Stimulated activated CD4-positive, alpha-beta T cell treated with anti-CD3 and anti-CD28 coated beads, Interleukin-2, amount 100 ng/mL, for 24 hours (primary cell): ENCODE results near the gene CXCL1.

Experiments
- DNase-seq, 2 donors: peaks; one replicate each; pipeline ENCODE4 v3.0.0-alpha.2; 2020

The CXCL1 gene

GRCh38 chr4:73852771-73853170, 16.4 kb upstream of the CXCL1 start:
- no peak for DNase-seq

GRCh38 chr4:73853246-73853704, 15.9 kb upstream of the CXCL1 start, which contains the start of gene PF4V1:
TSS of gene PF4V1 (plus strand) at chr4:73853296. CDS start at chr4:73853363, 67 bp downstream.
- DNase-seq = no peak

- no peak for DNase-seq
Measured at GRCh38 chr4:73853718-73854473, 15.3 kb upstream of the CXCL1 start.

- DNase-seq = no peak
Measured at GRCh38 chr4:73855406-73855805, 13.8 kb upstream of the CXCL1 start.

GRCh38 chr4:73856518-73856917, 12.7 kb upstream of the CXCL1 start:
- DNase-seq = no peak

DNA sequence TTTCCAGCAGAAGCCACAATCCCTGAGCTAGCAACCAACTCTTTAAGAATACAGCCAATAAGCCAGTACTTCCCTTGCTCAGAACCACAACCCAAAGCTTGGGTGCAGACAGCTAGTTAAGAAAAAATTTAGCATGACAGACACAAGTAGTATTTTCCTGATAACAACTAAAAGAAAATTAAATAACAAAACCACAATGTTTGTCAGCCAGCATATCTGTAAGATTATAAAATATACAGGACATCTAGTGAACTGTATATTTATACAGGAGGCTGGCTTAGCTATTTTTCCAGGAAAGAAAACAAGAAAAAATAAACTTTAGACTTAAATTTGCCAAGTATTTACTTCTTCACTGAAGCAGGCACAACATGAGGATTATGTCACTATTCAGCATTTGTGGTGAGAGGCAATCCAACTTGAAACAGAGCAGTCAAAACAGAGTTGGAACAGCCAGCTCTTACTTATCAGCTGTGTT, 9.5 kb upstream of the CXCL1 start:
- DNase-seq = no peak

DNA sequence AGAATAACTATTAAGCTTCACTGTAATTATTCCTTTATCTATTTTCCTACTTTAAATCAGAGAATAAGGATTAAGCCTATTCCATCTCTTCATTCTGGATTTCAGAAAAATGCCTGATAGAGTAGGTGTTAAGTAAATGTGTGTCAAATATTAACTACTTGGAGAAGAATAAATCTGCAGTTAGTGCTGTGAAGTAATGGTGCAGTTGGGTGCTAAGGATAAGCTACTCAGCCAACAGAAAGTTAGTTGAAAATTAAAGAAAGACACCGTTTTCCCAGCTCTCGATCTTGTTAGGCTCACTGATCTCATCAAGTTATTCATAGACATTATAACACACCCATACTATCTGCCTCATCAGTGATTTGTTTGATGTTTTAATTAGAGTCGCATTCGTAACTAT, 9.0 kb upstream of the CXCL1 start:
- no peak for DNase-seq

GRCh38 chr4:73860917-73861316, 8.3 kb upstream of the CXCL1 start:
- DNase-seq = no peak

DNA sequence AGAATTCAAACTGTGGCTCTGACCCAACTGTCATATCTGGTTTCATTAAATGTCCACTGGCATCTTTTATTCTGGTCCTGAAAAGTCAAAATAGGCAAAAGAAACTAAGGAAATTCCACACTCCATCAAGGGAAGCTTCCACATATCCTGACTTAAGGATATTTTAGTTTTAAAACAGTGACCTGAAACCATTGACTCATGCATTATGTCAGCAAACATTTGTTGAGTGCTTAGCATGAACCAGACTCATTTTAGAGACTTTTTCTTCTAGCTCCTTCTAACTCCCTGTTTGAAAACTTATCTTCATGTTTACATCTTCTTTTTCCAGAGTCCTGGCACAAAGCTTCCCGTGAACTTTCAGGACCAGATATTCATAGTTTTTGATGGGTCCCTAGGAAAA, 6.9 kb upstream of the CXCL1 start:
- no peak for DNase-seq

- no peak for DNase-seq
Measured at GRCh38 chr4:73864365-73864764, 4.8 kb upstream of the CXCL1 start.

- DNase-seq = no peak
Measured at GRCh38 chr4:73864961-73865360, 4.2 kb upstream of the CXCL1 start.

GRCh38 chr4:73865431-73866096, 3.6 kb upstream of the CXCL1 start:
- no peak for DNase-seq

GRCh38 chr4:73866246-73866645, 2.9 kb upstream of the CXCL1 start:
- no peak for DNase-seq

DNA sequence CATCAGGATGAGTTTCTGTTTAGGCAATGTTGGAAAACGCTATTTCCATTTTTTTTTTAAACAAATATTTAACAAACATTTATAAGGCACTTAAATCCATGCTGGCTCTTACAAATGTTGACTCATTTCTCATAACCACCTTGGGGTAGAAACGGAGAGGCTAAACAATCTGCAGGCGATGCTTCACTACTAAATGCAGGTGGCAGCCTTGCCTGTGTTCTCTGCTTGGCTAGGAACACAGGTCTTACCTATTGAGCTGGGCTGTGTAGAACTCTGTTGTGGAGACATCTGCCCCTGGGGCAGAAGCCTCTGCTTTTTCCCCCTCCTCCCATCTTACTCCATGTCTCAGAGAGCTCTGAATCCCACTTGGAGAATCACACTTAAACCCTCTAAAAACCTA, 1.4 kb upstream of the CXCL1 start:
- DNase-seq = no peak

DNA sequence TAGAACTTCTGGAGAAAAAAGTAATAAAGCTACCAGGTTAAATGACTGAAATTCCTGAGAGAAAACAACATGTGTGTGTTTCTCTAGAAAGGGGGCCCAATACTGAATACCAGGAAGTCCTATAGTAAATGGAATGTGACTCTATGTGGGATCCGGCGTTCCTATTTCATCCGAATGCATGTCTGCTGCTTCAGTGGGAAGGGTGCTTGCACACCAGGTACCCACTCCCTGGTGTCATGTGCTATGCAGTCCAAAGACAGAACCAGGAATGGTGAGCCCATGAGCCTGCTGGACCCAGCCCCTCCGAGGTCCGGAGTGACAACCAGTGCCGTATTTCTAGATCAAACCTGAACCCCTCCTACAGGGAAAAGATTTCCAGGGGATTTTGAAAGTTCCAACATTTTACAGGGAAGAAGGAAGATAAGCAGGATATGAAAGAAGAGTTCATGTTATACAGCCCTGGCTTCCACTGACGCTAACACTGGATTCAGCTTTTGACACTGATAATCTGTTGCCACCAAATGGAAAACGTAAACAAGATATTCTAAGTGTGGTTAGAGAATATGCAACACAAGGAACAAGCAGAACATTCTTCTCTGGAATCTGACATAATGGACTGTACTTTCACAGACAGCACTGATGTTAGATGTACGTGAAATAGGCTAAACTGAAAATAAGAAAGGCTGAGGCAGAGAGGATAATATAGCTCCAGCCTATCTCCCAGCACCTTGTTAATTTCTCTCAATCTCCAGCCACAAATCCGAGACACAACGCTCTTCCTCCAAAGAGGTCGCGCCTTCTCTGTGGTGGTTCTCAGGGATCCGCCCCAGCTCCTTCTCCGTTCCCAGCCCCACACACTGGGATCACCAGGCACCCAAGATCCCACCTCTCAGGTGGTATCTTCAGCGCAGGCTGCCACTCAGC, 725 bp upstream of the CXCL1 start:
- no peak for DNase-seq

DNA sequence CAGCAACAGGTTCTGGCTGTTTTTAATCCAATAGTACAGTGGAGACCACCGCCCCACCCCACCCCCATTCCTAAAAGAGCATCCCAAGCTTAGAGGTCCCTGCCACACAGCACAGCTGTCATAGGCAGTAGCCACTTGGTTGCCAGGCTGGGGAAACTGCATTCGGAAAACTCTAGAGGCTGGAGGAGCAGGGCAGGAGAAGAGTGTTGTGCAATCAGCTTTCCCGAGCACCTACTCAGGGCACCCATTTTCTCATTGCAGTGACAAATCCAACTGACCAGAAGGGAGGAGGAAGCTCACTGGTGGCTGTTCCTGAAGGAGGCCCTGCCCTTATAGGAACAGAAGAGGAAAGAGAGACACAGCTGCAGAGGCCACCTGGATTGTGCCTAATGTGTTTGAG, 1.1 kb downstream of the CXCL1 start:
- DNase-seq = no peak

DNA sequence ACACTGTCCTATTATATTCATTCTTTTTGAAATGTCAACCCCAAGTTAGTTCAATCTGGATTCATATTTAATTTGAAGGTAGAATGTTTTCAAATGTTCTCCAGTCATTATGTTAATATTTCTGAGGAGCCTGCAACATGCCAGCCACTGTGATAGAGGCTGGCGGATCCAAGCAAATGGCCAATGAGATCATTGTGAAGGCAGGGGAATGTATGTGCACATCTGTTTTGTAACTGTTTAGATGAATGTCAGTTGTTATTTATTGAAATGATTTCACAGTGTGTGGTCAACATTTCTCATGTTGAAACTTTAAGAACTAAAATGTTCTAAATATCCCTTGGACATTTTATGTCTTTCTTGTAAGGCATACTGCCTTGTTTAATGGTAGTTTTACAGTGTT, 1.6 kb downstream of the CXCL1 start:
- DNase-seq = no peak

- DNase-seq = no peak
Measured at GRCh38 chr4:73871511-73872310, 2.5 kb downstream of the CXCL1 start.

DNA sequence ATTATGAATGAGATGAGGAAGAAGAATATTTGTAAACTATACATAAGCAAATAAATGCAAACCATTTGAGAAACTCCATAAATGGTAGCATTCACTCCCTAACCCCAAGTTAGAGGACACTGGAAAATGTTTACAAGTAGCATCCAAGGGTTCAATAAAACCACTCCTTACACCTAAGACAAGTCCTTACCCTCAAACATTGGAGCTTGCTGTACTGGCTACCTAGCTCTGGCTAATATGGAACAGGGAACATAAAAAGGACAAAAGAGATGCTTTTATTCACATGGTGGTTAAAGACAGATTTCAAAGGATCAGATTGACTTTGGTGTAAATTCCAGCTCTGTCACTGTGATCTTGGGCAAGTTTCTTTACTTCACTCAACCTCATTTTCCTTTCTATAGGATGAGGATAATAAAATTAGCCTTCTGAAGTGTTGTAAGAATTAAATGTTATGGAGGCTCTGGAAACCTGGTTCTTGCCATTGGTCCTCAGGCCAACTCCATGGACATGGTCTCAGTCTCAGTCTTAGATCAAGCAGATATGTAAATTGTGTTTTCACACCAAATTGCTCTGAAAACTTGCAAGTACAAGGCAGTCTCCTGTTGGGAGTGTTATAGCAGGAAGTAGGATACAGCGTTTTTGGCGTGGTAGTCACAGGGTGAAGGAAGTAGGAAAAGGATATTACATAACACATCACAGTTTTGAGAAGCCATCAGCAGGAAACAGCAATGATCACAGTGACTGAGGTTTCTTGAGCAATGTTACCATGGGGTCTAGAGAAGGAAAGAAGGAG, 3.3 kb downstream of the CXCL1 start:
- DNase-seq = no peak

DNA sequence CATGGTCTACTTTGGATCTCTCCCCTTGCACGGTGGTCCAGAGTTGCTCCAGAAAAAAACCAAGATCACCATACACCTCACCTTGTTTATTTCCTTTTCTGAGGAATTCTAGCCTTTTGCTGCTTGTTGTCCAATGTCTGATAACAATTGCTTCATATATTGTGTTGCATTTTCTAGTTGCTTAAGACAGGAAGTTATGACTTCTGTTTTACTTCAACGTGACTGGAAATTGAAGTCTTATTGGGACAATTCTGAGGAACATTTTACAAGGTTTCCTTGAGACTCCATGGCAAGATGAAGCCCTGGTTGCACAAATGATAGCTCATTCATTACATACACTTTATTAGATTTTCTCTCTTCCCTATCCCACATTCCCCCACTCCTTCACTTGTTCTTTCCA, 5.2 kb downstream of the CXCL1 start:
- DNase-seq = no peak

- no peak for DNase-seq
Measured at GRCh38 chr4:73875401-73875800, 6.2 kb downstream of the CXCL1 start.

GRCh38 chr4:73883306-73883705, 14.1 kb downstream of the CXCL1 start:
- DNase-seq = no peak
